GM23248 (cell line): ENCODE data around the gene CLPTM1L. TPM values are rescaled to one million over a fixed set of nuclear protein-coding genes. Genes with fewer than 3 reads are reported as not detected.

ENCODE experiments used
- DNase-seq: peaks from one replicate; pipeline ENCODE4 v3.0.0-alpha.2; 2015
- H2AFZ ChIP-seq: fragments of 200-600 bp; sonication (generic); 2 replicates; pipeline ENCODE4 v1.6.1; 2016; ENCODE audit warnings: antibody characterized with exemption
- H3F3A ChIP-seq: fragments of 200-600 bp; sonication (generic); 2 replicates; pipeline ENCODE4 v1.6.1; 2016; ENCODE audit warnings: mild to moderate bottlenecking, antibody characterized with exemption, mixed run types; ENCODE audit not compliant: insufficient read depth
- H3K27ac ChIP-seq: fragments of 200-600 bp; sonication (generic); 2 replicates; pipeline ENCODE4 v1.5.1; 2016; ENCODE audit warnings: mild to moderate bottlenecking
- H3K27me3 ChIP-seq: fragments of 200-600 bp; sonication (generic); replicated peaks from 2 replicates; pipeline ENCODE4 v1.6.1; 2016; ENCODE audit warnings: mild to moderate bottlenecking; ENCODE audit not compliant: insufficient read depth
- H3K36me3 ChIP-seq: fragments of 200-600 bp; sonication (generic); 2 replicates; pipeline ENCODE4 v1.6.1; 2016; ENCODE audit warnings: low read depth, mild to moderate bottlenecking
- H3K4me1 ChIP-seq: fragments of 200-600 bp; sonication (generic); 2 replicates; pipeline ENCODE4 v1.6.1; 2016; ENCODE audit warnings: mild to moderate bottlenecking; ENCODE audit not compliant: insufficient read depth
- H3K4me2 ChIP-seq: fragments of 200-600 bp; sonication (generic); one replicate; pipeline ENCODE4 v1.6.1; 2016; ENCODE audit warnings: mild to moderate bottlenecking; ENCODE audit not compliant: unreplicated experiment
- H3K4me3 ChIP-seq: fragments of 200-600 bp; sonication (generic); 2 replicates; pipeline ENCODE4 v1.5.1; 2016; ENCODE audit warnings: mild to moderate bottlenecking
- H3K79me2 ChIP-seq: fragments of 200-600 bp; sonication (generic); 2 replicates; pipeline ENCODE4 v1.6.1; 2016; ENCODE audit warnings: mild to moderate bottlenecking; ENCODE audit not compliant: insufficient read depth
- H3K9ac ChIP-seq: fragments of 200-600 bp; sonication (generic); 2 replicates; pipeline ENCODE4 v1.6.1; 2016; ENCODE audit warnings: mild to moderate bottlenecking
- H3K9me2 ChIP-seq: fragments of 200-600 bp; sonication (generic); 2 replicates; pipeline ENCODE4 v1.6.1; 2016; ENCODE audit warnings: mixed run types, mild to moderate bottlenecking, moderate library complexity; ENCODE audit not compliant: insufficient read depth
- H3K9me3 ChIP-seq: fragments of 200-600 bp; sonication (generic); one replicate; pipeline ENCODE4 v1.6.1; 2017; ENCODE audit warnings: low read depth
- H4K20me1 ChIP-seq: fragments of 200-600 bp; sonication (generic); 2 replicates; pipeline ENCODE4 v1.6.0; 2016; ENCODE audit not compliant: insufficient read depth
- EZH2 ChIP-seq: fragments of 200-600 bp; sonication (generic); IDR thresholded peaks from 2 replicates; pipeline ENCODE4 v1.6.1; 2018; ENCODE audit warnings: antibody characterized with exemption, mild to moderate bottlenecking; ENCODE audit not compliant: insufficient read depth, poor library complexity, severe bottlenecking
- EZH2phosphoT487 ChIP-seq: fragments of 200-600 bp; sonication (generic); IDR thresholded peaks from 2 replicates; pipeline ENCODE4 v1.6.1; 2018; ENCODE audit warnings: antibody characterized with exemption, moderate library complexity, mild to moderate bottlenecking, low read depth; ENCODE audit not compliant: insufficient read depth
- WGBS, 2 experiments: methylation state at CpG; one replicate each; pipeline ENCODE4 v1.1.6; 2015 to 2017; ENCODE audit warnings: low lambda C conversion rate in 2 of 2, low coverage in 1 of 2; ENCODE audit errors: missing lambda C conversion rate in 2 of 2; 5-methylcytosine and 5-hydroxymethylcytosine counted together
- in situ Hi-C: fragments of 300-500 bp; cut with MboI; formaldehyde crosslinking; loops from 2 replicates; pipeline ENCODE4 v1.15.0; 2020
- polyA plus RNA-seq: library from polyadenylated mRNA; unstranded; fragments of >200 nt; fragmentation: Nextera tagmentation; extraction: Ambion mirVana; gene quantifications from 2 replicates; pipeline ENCODE4 v1.2.1, GENCODE V29; 2016
- total RNA-seq: library from RNA; depleted of rRNA; stranded (reverse); fragments of >200 nt; shearing (Covaris generic); gene quantifications from 2 replicates; pipeline ENCODE4 v1.2.3, GENCODE V29; 2014

Gene CLPTM1L
- total and polyA plus RNA-seq, 2 experiments from 2014 or later, result 25.6 to 135 TPM

DNA sequence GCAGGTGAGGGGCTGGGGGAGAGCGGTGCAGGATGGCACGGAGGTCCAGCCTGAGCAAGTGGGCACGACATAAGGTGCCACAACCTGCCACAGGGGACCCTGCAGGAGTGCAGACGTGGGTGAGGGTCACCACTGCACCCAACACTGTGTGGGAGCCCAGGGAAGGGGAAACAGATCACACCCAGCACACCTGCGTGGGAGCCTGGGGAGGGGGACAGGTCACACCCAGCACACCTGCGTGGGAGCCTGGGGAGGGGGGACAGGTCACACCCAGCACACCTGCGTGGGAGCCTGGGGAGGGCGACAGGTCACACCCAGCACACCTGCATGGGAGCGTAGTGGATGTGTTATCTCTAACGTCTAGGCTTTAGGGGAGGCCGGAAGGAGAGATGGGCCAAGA is 47.4 kb upstream of the CLPTM1L start:
- Histone ChIP-seq H3K4me2 (no peak overlapping the region), H3K4me3 (no peak overlapping the region), H3K27ac (no peak overlapping the region), H3K27me3 (peaks cover 27% of the 10 kb centered on the region), H3K4me1 (no peaks in the 10 kb centered on the region), H4K20me1 (no peaks in the 10 kb centered on the region), H3K79me2 (no peaks in the 10 kb centered on the region), H3K9me3 (no peaks in the 10 kb centered on the region), H3K36me3 (no peaks in the 10 kb centered on the region), H3K9ac (no peak overlapping the region), H3K9me2 (no peaks in the 10 kb centered on the region), H3F3A (no peaks in the 10 kb centered on the region), H2AFZ (no peak overlapping the region)
- TF ChIP-seq EZH2phosphoT487, result no peak
- no peak for TF ChIP-seq EZH2
- in situ Hi-C loops, result no loop called here
- 38 to 44% methylated on average over 5 to 11 of the region's 11 CpGs for WGBS, 2 experiments
- DNase-seq, result no peak

DNA sequence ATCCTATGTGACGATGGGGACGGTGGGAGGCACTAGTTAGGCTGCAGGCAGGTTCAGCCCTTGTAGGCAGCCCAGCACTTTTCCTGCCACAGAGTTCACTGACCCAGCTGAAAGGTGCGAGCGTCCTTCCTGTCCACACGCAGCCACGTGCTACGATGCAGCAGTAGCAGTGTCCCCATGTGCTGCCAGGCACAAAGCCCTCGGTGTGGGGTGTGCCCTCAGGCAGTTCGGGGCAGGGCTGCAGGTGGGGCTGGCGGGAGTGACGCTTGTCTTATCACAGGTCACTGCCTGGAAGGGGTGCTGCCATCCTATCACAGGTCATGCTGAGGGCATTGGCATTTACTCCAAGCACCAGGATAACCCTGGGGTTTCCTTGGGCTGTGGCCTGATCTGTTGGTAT is 46.8 kb upstream of the CLPTM1L start:
- no peaks in the 10 kb centered on the region for H4K20me1 ChIP-seq
- no peak for DNase-seq
- H3K9ac ChIP-seq, result no peak overlapping the region
- WGBS, 2 experiments, result 44 to 52% methylated on average over 11 of the region's 11 CpGs
- H3K4me3 ChIP-seq, result no peak overlapping the region
- H2AFZ ChIP-seq, result no peak overlapping the region
- H3K27ac ChIP-seq, result no peak overlapping the region
- in situ Hi-C loops, result no loop called here
- H3K9me3 ChIP-seq, result no peaks in the 10 kb centered on the region
- no peaks in the 10 kb centered on the region for H3K79me2 ChIP-seq
- no peak overlapping the region for H3K4me2 ChIP-seq
- H3K36me3 ChIP-seq, result no peaks in the 10 kb centered on the region
- H3K4me1 ChIP-seq, result no peaks in the 10 kb centered on the region
- H3K9me2 ChIP-seq, result no peaks in the 10 kb centered on the region
- TF ChIP-seq EZH2phosphoT487 (no peak), EZH2 (no peak)
- no peaks in the 10 kb centered on the region for H3F3A ChIP-seq
- peaks cover 33% of the 10 kb centered on the region for H3K27me3 ChIP-seq

DNA sequence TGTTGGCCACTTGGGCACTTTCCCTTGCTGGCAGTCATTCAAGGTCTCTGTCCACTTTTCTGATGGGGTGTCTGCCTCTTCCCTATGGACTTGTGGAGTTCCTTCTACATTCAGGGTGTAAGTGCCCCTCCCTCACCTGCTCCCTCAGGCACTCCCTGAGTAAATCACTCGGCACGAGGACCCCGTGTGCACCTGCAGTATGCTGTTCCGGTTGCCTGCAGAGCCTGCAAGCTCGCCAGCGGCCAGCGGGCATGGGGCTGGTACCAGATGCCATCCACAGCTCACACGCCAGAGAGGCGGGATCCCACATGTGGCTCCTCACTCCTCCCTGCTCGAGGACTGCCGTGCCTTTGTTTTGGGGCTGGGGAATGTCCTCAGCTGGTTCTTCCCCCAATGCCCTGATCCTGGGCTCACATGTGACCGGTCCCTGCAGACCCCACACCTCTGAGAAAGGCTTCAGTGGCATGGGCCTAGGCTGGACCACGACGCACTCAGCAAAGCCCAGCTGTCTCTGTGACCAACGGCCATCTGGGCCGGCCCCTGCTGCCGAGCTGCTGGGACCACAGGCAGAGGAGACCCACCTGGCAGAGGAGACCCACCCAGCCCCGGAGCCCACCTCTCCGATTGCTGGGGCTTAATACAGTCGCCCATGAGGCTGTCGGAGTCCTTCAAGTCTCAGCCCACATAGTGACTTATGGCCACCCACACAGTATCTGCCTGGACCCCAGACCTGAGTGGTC is 46.1 kb upstream of the CLPTM1L start:
- no peaks in the 10 kb centered on the region for H3K9me3 ChIP-seq
- H3K9ac ChIP-seq, result no peak overlapping the region
- TF ChIP-seq EZH2phosphoT487 (no peak), EZH2 (no peak)
- H3K4me2 ChIP-seq, result no peak overlapping the region
- WGBS, 2 experiments, result 52 to 63% methylated on average over 16 to 21 of the region's 21 CpGs
- DNase-seq, result no peak
- no peaks in the 10 kb centered on the region for H3K36me3 ChIP-seq
- no peaks in the 10 kb centered on the region for H3K9me2 ChIP-seq
- no peak overlapping the region for H3K27ac ChIP-seq
- in situ Hi-C loops, result no loop called here
- no peaks in the 10 kb centered on the region for H3F3A ChIP-seq
- peaks cover 37% of the 10 kb centered on the region for H3K27me3 ChIP-seq
- H3K79me2 ChIP-seq, result no peaks in the 10 kb centered on the region
- no peaks in the 10 kb centered on the region for H3K4me1 ChIP-seq
- no peaks in the 10 kb centered on the region for H4K20me1 ChIP-seq
- no peak overlapping the region for H2AFZ ChIP-seq
- no peak overlapping the region for H3K4me3 ChIP-seq

DNA sequence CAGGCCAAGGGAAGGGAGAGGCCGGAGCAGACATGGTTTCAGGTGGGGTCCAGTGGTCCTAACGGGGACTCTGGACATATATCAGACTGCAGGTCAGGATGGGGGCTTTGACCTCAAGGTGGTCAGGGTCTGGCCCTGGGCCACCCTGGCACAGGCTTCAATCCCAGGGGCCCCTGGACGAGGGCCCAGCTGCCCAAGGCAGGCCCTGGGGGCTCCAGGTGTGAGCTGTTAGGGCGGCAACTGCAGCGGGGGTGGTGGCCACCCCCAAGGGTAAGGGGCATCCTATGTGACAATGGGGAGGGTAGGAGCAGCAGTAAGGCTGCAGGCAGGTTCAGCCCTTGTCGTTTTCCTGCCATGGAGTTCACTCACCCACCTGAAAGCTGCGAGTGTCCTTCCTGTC is 45.4 kb upstream of the CLPTM1L start:
- no peaks in the 10 kb centered on the region for H3K79me2 ChIP-seq
- TF ChIP-seq EZH2 (no peak), EZH2phosphoT487 (no peak)
- no peak overlapping the region for H3K4me3 ChIP-seq
- DNase-seq, result no peak
- no peaks in the 10 kb centered on the region for H3K9me2 ChIP-seq
- H3F3A ChIP-seq, result no peaks in the 10 kb centered on the region
- H3K4me1 ChIP-seq, result no peaks in the 10 kb centered on the region
- in situ Hi-C loops, result no loop called here
- H3K27me3 ChIP-seq, result peaks cover 39% of the 10 kb centered on the region
- H3K9ac ChIP-seq, result no peak overlapping the region
- H3K36me3 ChIP-seq, result no peaks in the 10 kb centered on the region
- WGBS, 2 experiments, result 17 to 38% methylated on average over 5 to 7 of the region's 7 CpGs
- no peak overlapping the region for H3K4me2 ChIP-seq
- H3K9me3 ChIP-seq, result no peaks in the 10 kb centered on the region
- no peak overlapping the region for H3K27ac ChIP-seq
- no peak overlapping the region for H2AFZ ChIP-seq
- no peaks in the 10 kb centered on the region for H4K20me1 ChIP-seq
